WTC11 (cell line): Measurements from ENCODE around the gene TEX54. TPM values are rescaled to one million over a fixed set of nuclear protein-coding genes. Genes with fewer than 3 reads are reported as not detected.

ENCODE experiments used
- ATAC-seq: fragments of 200-7000 bp; cut with Tn5 transposase; 2 replicates; pipeline ENCODE4 v1.10.0; 2021; ENCODE audit warnings: mild to moderate bottlenecking, moderate library complexity
- CTCF ChIA-PET: fragments of 300-600 bp; sonication (Branson Sonifier 250); formaldehyde crosslinking; loops from one replicate; lab custom pipeline; 2021; ENCODE audit warnings: antibody characterized with exemption; lab: Charles Lee
- POLR2A ChIA-PET: fragments of 350-600 bp; sonication (Branson Sonifier 250); formaldehyde crosslinking; loops from one replicate; lab custom pipeline; 2021; ENCODE audit warnings: antibody characterized with exemption; lab: Charles Lee
- DNase-seq: peaks from one replicate; pipeline ENCODE4 v3.0.0; 2021; ENCODE audit warnings: low spot score
- H3K27ac Mint-ChIP-seq: 2 replicates; pipeline ENCODE4 v1.8.0; 2021; ENCODE audit warnings: mixed read lengths
- H3K27me3 Mint-ChIP-seq: 2 replicates; pipeline ENCODE4 v1.8.0; 2021; ENCODE audit warnings: low read depth, mild to moderate bottlenecking, moderate library complexity, mixed read lengths
- H3K36me3 Mint-ChIP-seq: 2 replicates; pipeline ENCODE4 v1.8.0; 2021; ENCODE audit warnings: mixed read lengths
- H3K4me1 Mint-ChIP-seq: 2 replicates; pipeline ENCODE4 v1.8.0; 2022; ENCODE audit warnings: mixed read lengths
- H3K4me3 Mint-ChIP-seq: 2 replicates; pipeline ENCODE4 v1.8.0; 2021; ENCODE audit warnings: mild to moderate bottlenecking, moderate library complexity, mixed read lengths
- H3K9me3 Mint-ChIP-seq: 2 replicates; pipeline ENCODE4 v1.8.0; 2021; ENCODE audit warnings: mixed read lengths
- ATF2 ChIP-seq: sonication (generic); formaldehyde crosslinking; IDR thresholded peaks from 2 replicates; pipeline ENCODE4 v1.8.1; 2022; ENCODE audit warnings: low read depth, missing genetic modification reagents, borderline replicate concordance
- CREM ChIP-seq: sonication (generic); formaldehyde crosslinking; IDR thresholded peaks from 2 replicates; pipeline ENCODE4 v1.8.1; 2022; ENCODE audit warnings: mild to moderate bottlenecking, missing genetic modification reagents, moderate library complexity
- E2F4 ChIP-seq: sonication (generic); formaldehyde crosslinking; IDR thresholded peaks from 2 replicates; pipeline ENCODE4 v1.8.1; 2022; ENCODE audit warnings: low read depth, mild to moderate bottlenecking, moderate library complexity, missing genetic modification reagents, borderline replicate concordance
- EMX1 ChIP-seq: fragments of 250-450 bp; sonication (Bioruptor Pico); IDR thresholded peaks from 2 replicates; pipeline ENCODE4 v1.8.0; 2021; ENCODE audit warnings: mild to moderate bottlenecking
- FOXJ3 ChIP-seq: sonication (generic); formaldehyde crosslinking; IDR thresholded peaks from 2 replicates; pipeline ENCODE4 v1.9.0; 2021; ENCODE audit warnings: missing genetic modification reagents, mild to moderate bottlenecking, borderline replicate concordance
- HMGXB4 ChIP-seq: sonication (generic); formaldehyde crosslinking; IDR thresholded peaks from 2 replicates; pipeline ENCODE4 v1.8.1; 2023; ENCODE audit warnings: mild to moderate bottlenecking, moderate library complexity, missing genetic modification reagents
- MYBL2 ChIP-seq: sonication (generic); formaldehyde crosslinking; IDR thresholded peaks from 2 replicates; pipeline ENCODE4 v1.8.1; 2023; ENCODE audit warnings: mild to moderate bottlenecking, moderate library complexity, missing genetic modification reagents
- NFATC4 ChIP-seq: fragments of 250-450 bp; sonication (Bioruptor Pico); IDR thresholded peaks from 2 replicates; pipeline ENCODE4 v1.9.0; 2021; ENCODE audit warnings: mild to moderate bottlenecking
- NFYB ChIP-seq: sonication (generic); formaldehyde crosslinking; conservative IDR thresholded peaks from 2 replicates; pipeline ENCODE4 v1.8.0; 2022; ENCODE audit warnings: low read depth, missing genetic modification reagents
- RELA ChIP-seq: sonication (generic); formaldehyde crosslinking; IDR thresholded peaks from 2 replicates; pipeline ENCODE4 v1.8.1; 2022; ENCODE audit warnings: missing genetic modification reagents, mild to moderate bottlenecking, borderline replicate concordance
- SMAD3 ChIP-seq: sonication (generic); formaldehyde crosslinking; IDR thresholded peaks from 2 replicates; pipeline ENCODE4 v1.8.0; 2022; ENCODE audit warnings: missing genetic modification reagents, mild to moderate bottlenecking, borderline replicate concordance
- SMAD4 ChIP-seq: sonication (generic); formaldehyde crosslinking; IDR thresholded peaks from 2 replicates; pipeline ENCODE4 v1.8.0; 2022; ENCODE audit warnings: mild to moderate bottlenecking, missing genetic modification reagents
- ZBTB21 ChIP-seq: sonication (generic); formaldehyde crosslinking; IDR thresholded peaks from 2 replicates; pipeline ENCODE4 v1.8.1; 2023; ENCODE audit warnings: mild to moderate bottlenecking, missing genetic modification reagents, borderline replicate concordance
- ZNF138 ChIP-seq: sonication (generic); formaldehyde crosslinking; conservative IDR thresholded peaks from 2 replicates; pipeline ENCODE4 v1.8.1; 2022; ENCODE audit warnings: mild to moderate bottlenecking, moderate library complexity, missing genetic modification reagents
- ZNF263 ChIP-seq: sonication (generic); formaldehyde crosslinking; IDR thresholded peaks from 2 replicates; pipeline ENCODE4 v1.8.1; 2022; ENCODE audit warnings: low read depth, mild to moderate bottlenecking, moderate library complexity, missing genetic modification reagents
- ZNF512 ChIP-seq: sonication (generic); formaldehyde crosslinking; IDR thresholded peaks from 2 replicates; pipeline ENCODE4 v1.8.1; 2022; ENCODE audit warnings: missing genetic modification reagents, borderline replicate concordance
- total RNA-seq: library from RNA; stranded (reverse); gene quantifications from 3 replicates; pipeline ENCODE4 v1.2.3, GENCODE V29; 2021
- TF ChIP-seq, protein P1 (sequence below): fragments of 250-450 bp; sonication (Bioruptor Pico); conservative IDR thresholded peaks from 2 replicates; pipeline ENCODE4 v1.9.0; 2021; ENCODE audit warnings: mild to moderate bottlenecking
- TF ChIP-seq, protein P2 (sequence below): sonication (generic); formaldehyde crosslinking; IDR thresholded peaks from 2 replicates; pipeline ENCODE4 v1.8.0; 2022; ENCODE audit warnings: mild to moderate bottlenecking, missing genetic modification reagents
- TF ChIP-seq, protein P3 (sequence below): fragments of 250-450 bp; sonication (Bioruptor Pico); IDR thresholded peaks from 2 replicates; pipeline ENCODE4 v1.9.0; 2021; ENCODE audit warnings: mild to moderate bottlenecking
- TF ChIP-seq, protein P4 (sequence below): fragments of 250-450 bp; sonication (Bioruptor Pico); IDR thresholded peaks from 2 replicates; pipeline ENCODE4 v2.1.2; 2022; ENCODE audit warnings: mild to moderate bottlenecking, moderate library complexity

The TEX54 gene
- total RNA-seq, 1 experiment from 2014 or later, result not detected

DNA sequence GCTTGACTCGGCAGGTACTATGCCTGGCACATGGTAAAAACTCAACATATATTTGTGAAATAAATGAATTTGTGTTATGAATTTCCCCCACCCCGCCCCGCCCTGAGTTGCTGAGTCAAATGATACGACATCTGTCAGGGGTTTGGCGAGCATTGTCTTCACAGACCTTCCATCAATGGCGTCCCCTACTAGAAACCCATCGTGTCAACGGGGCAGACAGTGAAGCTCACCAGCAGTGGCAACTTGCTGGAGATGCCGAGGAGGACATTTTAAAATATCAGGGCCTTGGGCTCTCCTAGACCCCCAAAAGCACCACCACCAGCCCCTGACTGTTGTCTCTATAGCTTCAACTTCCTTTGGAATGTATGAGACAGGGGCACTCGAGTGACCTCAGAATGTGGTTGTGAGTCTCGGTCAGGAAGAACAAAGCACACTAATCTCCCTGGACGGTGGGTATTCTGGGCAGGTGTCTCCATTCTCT, 26.6 kb downstream of the TEX54 start:
- H3K27ac Mint-ChIP-seq, result peak overlapping the region; percentile 96
- peaks cover 22% of the 10 kb centered on the region for H3K4me1 Mint-ChIP-seq
- POLR2A ChIA-PET, result interaction anchor here (0.5 to 2.3 kb wide), 13 partner anchors 10 to 1620 kb away, joined by 3 to 15 read pairs (median 4); partner anchors contain the start of genes C11orf98, CSKMT, STX5 and TEX54
- no peaks in the 10 kb centered on the region for H3K9me3 Mint-ChIP-seq
- no peaks in the 10 kb centered on the region for H3K27me3 Mint-ChIP-seq
- DNase-seq (no peak), ATAC-seq (no peak; the same call in 1 of the 2 replicates)
- CTCF ChIA-PET, result interaction anchor here (0.6 to 2.3 kb wide), 9 partner anchors 19 to 413 kb away, joined by 3 to 23 read pairs (median 4); partner anchors contain the start of genes SLC3A2, STX5, TAF6L and TMEM179B
- H3K36me3 Mint-ChIP-seq, result peaks cover 21% of the 10 kb centered on the region
- no peak for TF ChIP-seq SMAD4
- TF ChIP-seq, protein P1, sequence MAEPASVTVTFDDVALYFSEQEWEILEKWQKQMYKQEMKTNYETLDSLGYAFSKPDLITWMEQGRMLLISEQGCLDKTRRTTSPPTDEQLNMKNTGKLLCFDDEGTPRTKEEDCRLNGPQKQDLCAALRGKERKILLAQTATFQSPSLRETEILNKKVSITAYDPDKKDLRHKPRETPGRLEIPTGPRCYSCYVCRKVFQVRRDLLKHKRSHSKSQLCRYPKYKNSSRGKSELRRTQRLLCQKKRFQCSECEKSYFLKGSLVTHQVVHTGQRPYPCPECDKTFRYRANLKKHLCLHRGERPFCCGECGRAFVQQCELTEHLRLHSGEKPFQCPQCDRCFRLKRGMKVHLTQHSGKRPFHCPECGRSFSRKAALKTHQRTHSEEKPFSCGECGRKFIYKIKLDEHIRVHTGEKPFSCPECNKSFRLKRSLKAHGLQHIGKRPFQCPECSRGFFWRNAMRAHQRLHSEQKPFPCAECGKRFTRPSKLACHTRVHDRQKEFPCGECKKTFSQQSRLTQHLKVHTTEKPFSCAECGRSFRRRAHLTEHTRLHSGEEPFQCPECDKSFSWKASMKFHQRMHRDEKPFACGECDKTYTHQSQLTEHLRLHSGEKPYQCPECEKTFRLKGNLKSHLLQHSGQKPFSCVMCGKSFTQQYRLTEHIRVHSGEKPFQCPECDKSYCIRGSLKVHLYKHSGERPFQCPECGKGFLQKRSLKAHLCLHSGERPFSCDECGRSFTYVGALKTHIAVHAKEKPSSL (CRISPR knock-in tag), result no peak
- TF ChIP-seq HMGXB4, result no peak
- TF ChIP-seq ZBTB21, result no peak
- TF ChIP-seq ZNF263, result no peak
- TF ChIP-seq, protein P2, sequence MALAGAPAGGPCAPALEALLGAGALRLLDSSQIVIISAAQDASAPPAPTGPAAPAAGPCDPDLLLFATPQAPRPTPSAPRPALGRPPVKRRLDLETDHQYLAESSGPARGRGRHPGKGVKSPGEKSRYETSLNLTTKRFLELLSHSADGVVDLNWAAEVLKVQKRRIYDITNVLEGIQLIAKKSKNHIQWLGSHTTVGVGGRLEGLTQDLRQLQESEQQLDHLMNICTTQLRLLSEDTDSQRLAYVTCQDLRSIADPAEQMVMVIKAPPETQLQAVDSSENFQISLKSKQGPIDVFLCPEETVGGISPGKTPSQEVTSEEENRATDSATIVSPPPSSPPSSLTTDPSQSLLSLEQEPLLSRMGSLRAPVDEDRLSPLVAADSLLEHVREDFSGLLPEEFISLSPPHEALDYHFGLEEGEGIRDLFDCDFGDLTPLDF, result no peak
- TF ChIP-seq SMAD3 (CRISPR knock-in tag), result no peak
- TF ChIP-seq ZNF512 (CRISPR knock-in tag), result no peak
- TF ChIP-seq MYBL2 (CRISPR knock-in tag), result no peak
- TF ChIP-seq NFYB (CRISPR knock-in tag), result no peak
- TF ChIP-seq EMX1 (CRISPR knock-in tag), result no peak
- no peak for TF ChIP-seq CREM (CRISPR knock-in tag)
- H3K4me3 Mint-ChIP-seq, result peak overlapping the region; percentile 98

- ATAC-seq, result peak; percentile 85
- Mint-ChIP-seq H3K36me3 (peaks cover 24% of the 10 kb centered on the region), H3K9me3 (no peaks in the 10 kb centered on the region), H3K4me3 (peak within 1 kb of the TSS; percentile 98), H3K27me3 (no peaks in the 10 kb centered on the region), H3K27ac (peak within 1 kb of the TSS; percentile 96), H3K4me1 (peaks cover 22% of the 10 kb centered on the region)
- peak; percentile 95 for DNase-seq
- ChIA-PET POLR2A (interaction anchor here (0.5 to 2.3 kb wide), 13 partner anchors 11 to 1621 kb away, joined by 3 to 15 read pairs (median 4); partner anchors contain the start of genes C11orf98, CSKMT, STX5 and TEX54), CTCF (interaction anchor here (0.7 to 2.3 kb wide), 7 partner anchors 19 to 101 kb away, joined by 3 to 23 read pairs (median 6); partner anchors contain the start of genes SLC3A2, TAF6L, TMEM179B and ZBTB3)
- TF ChIP-seq RELA (CRISPR knock-in tag), result no peak
- TF ChIP-seq, protein P3, sequence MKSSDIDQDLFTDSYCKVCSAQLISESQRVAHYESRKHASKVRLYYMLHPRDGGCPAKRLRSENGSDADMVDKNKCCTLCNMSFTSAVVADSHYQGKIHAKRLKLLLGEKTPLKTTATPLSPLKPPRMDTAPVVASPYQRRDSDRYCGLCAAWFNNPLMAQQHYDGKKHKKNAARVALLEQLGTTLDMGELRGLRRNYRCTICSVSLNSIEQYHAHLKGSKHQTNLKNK (CRISPR knock-in tag), result peak; percentile 86; the same call in 1 of the 2 replicates
- no peak for TF ChIP-seq FOXJ3 (CRISPR knock-in tag)
- TF ChIP-seq NFATC4 (CRISPR knock-in tag), result peak; percentile 89
- TF ChIP-seq, protein P4, sequence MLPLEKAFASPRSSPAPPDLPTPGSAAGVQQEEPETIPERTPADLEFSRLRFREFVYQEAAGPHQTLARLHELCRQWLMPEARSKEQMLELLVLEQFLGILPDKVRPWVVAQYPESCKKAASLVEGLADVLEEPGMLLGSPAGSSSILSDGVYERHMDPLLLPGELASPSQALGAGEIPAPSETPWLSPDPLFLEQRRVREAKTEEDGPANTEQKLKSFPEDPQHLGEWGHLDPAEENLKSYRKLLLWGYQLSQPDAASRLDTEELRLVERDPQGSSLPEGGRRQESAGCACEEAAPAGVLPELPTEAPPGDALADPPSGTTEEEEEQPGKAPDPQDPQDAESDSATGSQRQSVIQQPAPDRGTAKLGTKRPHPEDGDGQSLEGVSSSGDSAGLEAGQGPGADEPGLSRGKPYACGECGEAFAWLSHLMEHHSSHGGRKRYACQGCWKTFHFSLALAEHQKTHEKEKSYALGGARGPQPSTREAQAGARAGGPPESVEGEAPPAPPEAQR (CRISPR knock-in tag), result no peak
- TF ChIP-seq E2F4, result peak; percentile 80
- no peak for TF ChIP-seq ATF2 (CRISPR knock-in tag)
- no peak for TF ChIP-seq ZNF138
- peak; percentile 59; the same call in 1 of the 2 replicates for TF ChIP-seq EMX1 (CRISPR knock-in tag)
These were observed 27.4 kb downstream of the TEX54 start, which contains the start of gene NXF1 for GRCh38 chr11:62805076-62805892. TSS of gene NXF1 (minus strand) at chr11:62805440. CDS start at chr11:62805356, 84 bp downstream.
